Caco-2 (cell line): ENCODE data around the gene FAAP20. TPM values are rescaled to one million over a fixed set of nuclear protein-coding genes. Genes with fewer than 3 reads are reported as not detected.

ENCODE experiments used
- BruUV-seq: library from RNA; stranded (reverse); fragments of 400-500 nt; replicated peaks from 2 replicates; lab custom pipeline; 2021; lab: Mats Ljungman, UMichigan
- CTCF ChIA-PET: fragments of 300-600 bp; sonication (Branson Sonifier 250); formaldehyde crosslinking; loops from one replicate; lab custom pipeline; 2022; ENCODE audit warnings: antibody characterized with exemption; lab: Charles Lee
- POLR2A ChIA-PET: fragments of 300-600 bp; sonication (Branson Sonifier 250); formaldehyde crosslinking; loops from one replicate; lab custom pipeline; 2022; ENCODE audit warnings: antibody characterized with exemption; lab: Charles Lee
- DNase-seq, 2 experiments: peaks; one replicate each; pipeline versions ENCODE4 v3.0.0 to v3.0.0-alpha.2; 2020 to 2022
- H3K27me3 ChIP-seq: replicated peaks from 2 replicates; pipeline ENCODE4 v1.6.0; 2011; ENCODE audit warnings: low read length; ENCODE audit not compliant: control insufficient read depth, insufficient read depth
- H3K36me3 ChIP-seq: 2 replicates; pipeline ENCODE4 v1.5.1; 2011; ENCODE audit warnings: low read length; ENCODE audit not compliant: control insufficient read depth, insufficient read depth
- H3K4me1 ChIP-seq: fragments of 250-450 bp; sonication (Bioruptor Pico); 2 replicates; pipeline ENCODE4 v1.5.1; 2020; ENCODE audit warnings: mild to moderate bottlenecking
- H3K4me3 ChIP-seq: 2 replicates; pipeline ENCODE4 v1.5.1; 2011; ENCODE audit warnings: low read depth, mild to moderate bottlenecking, control low read depth, low read length
- H3K9me3 ChIP-seq: fragments of 250-450 bp; sonication (Bioruptor Pico); 2 replicates; pipeline ENCODE4 v1.5.1; 2020; ENCODE audit warnings: mild to moderate bottlenecking, moderate library complexity
- H3K27ac Mint-ChIP-seq: one replicate; pipeline ENCODE4 v1.8.0; 2022; ENCODE audit warnings: mixed read lengths; ENCODE audit not compliant: unreplicated experiment
- H3K27me3 Mint-ChIP-seq: one replicate; pipeline ENCODE4 v1.8.0; 2022; ENCODE audit warnings: mixed read lengths; ENCODE audit not compliant: insufficient read depth, unreplicated experiment
- H3K36me3 Mint-ChIP-seq: one replicate; pipeline ENCODE4 v1.8.0; 2022; ENCODE audit warnings: mild to moderate bottlenecking, mixed read lengths; ENCODE audit not compliant: insufficient read depth, unreplicated experiment
- H3K4me1 Mint-ChIP-seq: one replicate; pipeline ENCODE4 v1.8.0; 2022; ENCODE audit warnings: low read depth, mixed read lengths; ENCODE audit not compliant: unreplicated experiment
- H3K4me3 Mint-ChIP-seq: one replicate; pipeline ENCODE4 v1.8.0; 2022; ENCODE audit warnings: mild to moderate bottlenecking, moderate library complexity, mixed read lengths; ENCODE audit not compliant: unreplicated experiment
- H3K9me3 Mint-ChIP-seq: one replicate; pipeline ENCODE4 v1.8.0; 2022; ENCODE audit warnings: mixed read lengths; ENCODE audit not compliant: unreplicated experiment
- CTCF ChIP-seq, 2 experiments: fragments of 200-600 bp in 1 of 2; IDR thresholded peaks; 1 replicate in 1 of 2; 2 replicates in 1 of 2; pipeline versions ENCODE4 v1.5.1 to v1.8.0; 2011 to 2022; ENCODE audit warnings: antibody characterized with exemption in 1 of 2, control low read depth in 1 of 2, inconsistent platforms in 1 of 2, low read depth in 1 of 2, low read length in 1 of 2, mild to moderate bottlenecking in 1 of 2, moderate library complexity in 1 of 2; ENCODE audit not compliant: insufficient read depth in 1 of 2, severe bottlenecking in 1 of 2, unreplicated experiment in 1 of 2
- intact Hi-C: fragments of 100-400 bp; cut with micrococcal nuclease; formaldehyde crosslinking; loops from one replicate; pipeline ENCODE4 v1.10.0; 2022; ENCODE audit not compliant: unreplicated experiment
- total RNA-seq: library from RNA; stranded (reverse); gene quantifications from 2 replicates; pipeline ENCODE4 v1.2.3, GENCODE V29; 2022

FAAP20 gene
- total RNA-seq, 1 experiment from 2014 or later, result 72.4 TPM

- H3K4me1 Mint-ChIP-seq, result no peaks in the 10 kb centered on the region
- no peak overlapping the region for H3K27ac Mint-ChIP-seq
These were observed 22.1 kb upstream of the FAAP20 start for GRCh38 chr1:2216767-2217058.

GRCh38 chr1:2215909-2216766 is 21.6 kb upstream of the FAAP20 start:
- no peak overlapping the region for H3K27ac Mint-ChIP-seq
- ChIA-PET CTCF (no interaction called here), POLR2A (no interaction called here)
- no peaks in the 10 kb centered on the region for H3K36me3 Mint-ChIP-seq
- Histone ChIP-seq H3K9me3 (no peaks in the 10 kb centered on the region), H3K4me3 (no peak overlapping the region), H3K36me3 (no peaks in the 10 kb centered on the region), H3K4me1 (no peaks in the 10 kb centered on the region), H3K27me3 (no peaks in the 10 kb centered on the region)
- intact Hi-C loops, result no loop called here
- TF ChIP-seq CTCF (IDR thresholded peaks at IDR 0.05; ENCODE audit: insufficient read depth in 1 of 2, low read depth in 1 of 2, low read length in 1 of 2, severe bottlenecking in 1 of 2, unreplicated experiment in 1 of 2), result no peak
- H3K4me3 Mint-ChIP-seq, result no peak overlapping the region
- no peaks in the 10 kb centered on the region for H3K4me1 Mint-ChIP-seq
- H3K27me3 Mint-ChIP-seq, result no peaks in the 10 kb centered on the region
- no peak for DNase-seq
- H3K9me3 Mint-ChIP-seq, result no peaks in the 10 kb centered on the region
- no TSS peak for BruUV-seq

More at GRCh38 chr1:2216767-2217058, 22.1 kb upstream of the FAAP20 start:
- no peak for DNase-seq
- H3K9me3 ChIP-seq, result no peaks in the 10 kb centered on the region
- ChIA-PET POLR2A (no interaction called here), CTCF (no interaction called here)
- H3K36me3 ChIP-seq, result no peaks in the 10 kb centered on the region
- no peaks in the 10 kb centered on the region for H3K27me3 Mint-ChIP-seq
- H3K4me3 Mint-ChIP-seq, result no peak overlapping the region
- H3K4me3 ChIP-seq, result no peak overlapping the region
- H3K36me3 Mint-ChIP-seq, result no peaks in the 10 kb centered on the region
- H3K4me1 ChIP-seq, result no peaks in the 10 kb centered on the region
- BruUV-seq, result no TSS peak
- no peak for TF ChIP-seq CTCF (IDR thresholded peaks at IDR 0.05; ENCODE audit: insufficient read depth in 1 of 2, low read depth in 1 of 2, low read length in 1 of 2, severe bottlenecking in 1 of 2, unreplicated experiment in 1 of 2)
- no peaks in the 10 kb centered on the region for H3K9me3 Mint-ChIP-seq
- no peaks in the 10 kb centered on the region for H3K27me3 ChIP-seq
- intact Hi-C loops, result no loop called here

- no peak for TF ChIP-seq CTCF (IDR thresholded peaks at IDR 0.05; ENCODE audit: insufficient read depth in 1 of 2, low read depth in 1 of 2, low read length in 1 of 2, severe bottlenecking in 1 of 2, unreplicated experiment in 1 of 2)
- intact Hi-C loops, result no loop called here
- no peaks in the 10 kb centered on the region for H3K27me3 ChIP-seq
- Mint-ChIP-seq H3K4me1 (no peaks in the 10 kb centered on the region), H3K27me3 (no peaks in the 10 kb centered on the region), H3K9me3 (no peaks in the 10 kb centered on the region), H3K27ac (no peak overlapping the region), H3K4me3 (no peak overlapping the region), H3K36me3 (no peaks in the 10 kb centered on the region)
- BruUV-seq, result no TSS peak
- H3K36me3 ChIP-seq, result no peaks in the 10 kb centered on the region
- DNase-seq, result no peak
- CTCF ChIA-PET, result no interaction called here
- H3K9me3 ChIP-seq, result no peaks in the 10 kb centered on the region
- no peaks in the 10 kb centered on the region for H3K4me1 ChIP-seq
- POLR2A ChIA-PET, result no interaction called here
- no peak overlapping the region for H3K4me3 ChIP-seq
These were observed 20.8 kb upstream of the FAAP20 start for GRCh38 chr1:2215329-2215728.
